Stimulated activated CD4-positive, alpha-beta T cell treated with anti-CD3 and anti-CD28 coated beads, Interleukin-12 subunit alpha, Interleukin-12 subunit beta, amount 100 ng/mL, for 4 hours (primary cell): ENCODE measurements around the gene SYNDIG1.

Source experiments
- DNase-seq: peaks from one replicate; pipeline ENCODE4 v3.0.0-alpha.2; 2020

SYNDIG1 gene

DNA sequence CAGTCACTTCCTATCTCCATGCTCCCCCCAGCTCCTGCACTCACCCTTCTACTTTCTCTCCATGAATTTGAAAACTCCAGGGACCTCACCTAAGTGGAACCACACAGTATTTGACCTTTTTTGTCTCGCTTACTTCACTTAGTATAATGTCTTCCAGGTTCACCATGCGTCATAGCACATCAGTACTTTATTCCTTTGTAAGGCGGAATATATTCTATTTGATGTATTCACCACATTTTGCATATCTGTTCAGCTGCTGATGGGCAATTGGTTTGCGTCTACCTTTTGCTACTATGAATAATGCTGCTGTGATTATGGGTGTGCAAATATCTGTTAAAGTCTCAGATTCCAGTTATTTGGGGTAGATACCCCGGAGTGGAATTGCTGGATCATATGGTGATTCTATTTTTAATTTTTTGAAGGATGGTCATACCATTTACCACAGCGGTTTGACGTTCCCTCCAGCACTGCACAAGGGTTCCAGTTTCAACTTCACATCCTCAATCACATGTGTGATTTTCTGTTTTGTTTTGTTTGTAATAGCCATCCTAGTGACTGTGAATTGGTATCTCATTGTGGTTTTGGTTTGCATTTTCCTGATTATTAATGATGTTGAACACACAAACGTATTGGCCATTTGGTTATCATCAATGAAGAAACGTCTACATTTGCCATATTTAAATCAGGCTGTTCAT is 20.3 kb upstream of the SYNDIG1 start:
- DNase-seq: no peak

DNA sequence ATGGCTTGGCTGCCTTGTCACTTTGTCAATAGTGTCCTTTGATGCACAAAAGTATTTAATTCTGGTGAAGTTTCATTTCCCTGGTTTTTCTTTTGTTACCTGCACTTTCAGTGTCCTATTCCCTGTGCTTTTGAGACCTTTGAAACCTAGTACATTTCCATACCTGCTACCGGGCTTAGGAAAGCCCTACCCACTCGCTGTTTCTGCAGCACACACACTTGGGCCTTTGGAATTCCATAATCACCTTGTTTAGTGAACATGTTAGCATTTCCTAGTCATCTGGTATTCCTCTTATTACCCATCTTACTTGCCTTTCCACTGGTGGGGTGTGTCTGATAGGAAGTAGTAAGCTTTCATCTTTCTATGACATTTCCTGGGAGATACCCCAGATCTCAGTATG is 19.3 kb upstream of the SYNDIG1 start:
- no peak for DNase-seq

DNA sequence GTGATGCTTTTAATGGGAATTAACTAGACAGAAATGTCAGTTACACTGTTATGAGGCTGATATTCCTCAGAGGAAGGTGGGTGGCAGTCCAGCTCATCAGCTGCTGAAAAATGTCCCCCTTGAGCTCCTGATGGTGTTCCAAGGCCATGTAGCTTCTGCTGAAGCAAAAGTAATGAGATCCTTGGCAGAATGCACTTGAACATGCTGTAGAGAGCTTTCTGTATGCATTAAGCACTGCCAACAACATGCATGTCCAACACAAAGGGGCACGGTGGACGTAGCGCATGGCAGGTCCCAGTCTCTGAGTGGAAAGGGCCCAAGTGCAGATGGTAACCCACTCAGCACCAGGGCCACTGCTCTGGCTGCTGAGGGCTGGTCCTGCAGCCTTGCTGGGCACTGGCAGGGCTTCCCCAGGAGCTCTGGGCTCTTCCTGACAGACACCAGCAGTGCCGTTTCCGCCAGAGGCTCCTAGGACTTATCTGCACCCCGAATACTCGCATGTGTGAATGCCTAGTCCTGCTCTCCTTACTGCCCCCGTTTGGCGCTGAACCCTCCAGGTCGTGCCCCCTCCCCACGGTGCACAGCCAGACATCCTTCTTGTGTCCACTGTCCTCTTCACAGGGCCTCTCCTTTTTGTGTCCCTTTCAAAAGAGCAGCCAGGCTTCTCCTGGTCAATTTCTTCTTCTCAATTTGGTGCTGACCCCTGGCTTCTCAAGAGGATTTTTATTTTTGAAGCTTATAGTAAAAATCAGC is 18.6 kb upstream of the SYNDIG1 start:
- no peak for DNase-seq

- DNase-seq: no peak
These were observed 18.0 kb upstream of the SYNDIG1 start for GRCh38 chr20:24451428-24451827.

DNA sequence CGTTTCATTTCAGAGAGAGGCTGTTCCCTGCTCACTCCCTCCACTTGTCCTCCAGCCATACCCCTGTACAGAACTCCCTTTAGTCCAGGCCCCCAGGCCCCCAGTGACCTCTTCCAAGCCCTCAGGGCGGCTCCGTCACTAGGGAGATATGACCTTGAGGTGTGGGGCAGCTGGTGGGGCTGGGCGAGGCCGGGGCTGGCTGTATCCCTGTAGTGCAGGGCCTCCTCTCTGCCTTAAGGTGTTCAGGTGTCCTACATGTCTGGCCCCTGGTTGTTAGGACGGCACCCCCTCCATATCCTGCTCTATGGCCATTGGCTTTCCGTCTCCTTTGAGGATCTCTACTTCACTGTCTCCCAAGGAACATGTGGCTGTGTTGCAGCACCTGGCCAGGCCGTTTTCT is 17.4 kb upstream of the SYNDIG1 start:
- DNase-seq: no peak

GRCh38 chr20:24452498-24453127 is 16.8 kb upstream of the SYNDIG1 start:
- DNase-seq: no peak

GRCh38 chr20:24453869-24454268 is 15.6 kb upstream of the SYNDIG1 start:
- no peak for DNase-seq

GRCh38 chr20:24455081-24455480 is 14.3 kb upstream of the SYNDIG1 start:
- no peak for DNase-seq

DNA sequence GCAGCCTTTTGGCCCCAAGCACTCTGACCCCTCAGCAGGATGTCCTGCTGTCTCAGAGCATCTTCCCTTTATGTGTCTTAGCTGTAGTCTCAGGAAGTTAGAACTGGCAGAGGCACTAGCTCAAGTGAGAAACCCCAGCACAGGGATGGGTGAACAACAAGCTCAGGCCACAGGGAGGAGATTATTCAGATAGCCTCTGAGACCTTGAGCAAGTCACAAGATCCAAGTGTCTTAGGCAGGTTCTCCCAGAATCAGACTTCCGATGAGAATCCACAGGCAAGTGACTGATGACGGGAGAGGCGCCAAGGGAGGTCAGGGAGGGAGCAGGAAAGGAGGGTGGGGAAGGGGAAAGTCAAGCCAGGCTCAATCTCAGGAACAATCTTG is 13.0 kb upstream of the SYNDIG1 start:
- DNase-seq: no peak

DNA sequence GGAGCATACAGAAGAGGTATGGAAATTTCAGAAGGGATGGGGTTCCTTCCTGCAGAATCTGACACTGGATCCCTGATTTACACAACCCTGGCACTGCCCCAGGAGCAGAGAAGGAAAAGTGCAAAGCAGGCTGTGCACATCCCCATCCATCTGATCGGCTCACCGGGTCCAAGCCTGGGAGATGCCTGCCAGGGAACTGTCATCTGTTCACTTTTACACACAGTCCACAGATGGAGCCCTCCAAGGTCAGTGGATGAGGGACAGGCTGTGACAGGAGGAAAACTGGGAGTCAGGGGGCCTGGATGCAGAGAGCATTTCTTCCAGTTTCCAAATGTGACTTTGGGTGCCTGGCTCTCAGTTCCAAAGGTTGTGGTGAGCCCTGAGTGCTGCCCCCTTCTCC is 11.0 kb upstream of the SYNDIG1 start:
- DNase-seq: no peak

GRCh38 chr20:24459733-24460132 is 9.7 kb upstream of the SYNDIG1 start:
- no peak for DNase-seq

GRCh38 chr20:24460712-24461111 is 8.7 kb upstream of the SYNDIG1 start:
- DNase-seq: no peak

DNA sequence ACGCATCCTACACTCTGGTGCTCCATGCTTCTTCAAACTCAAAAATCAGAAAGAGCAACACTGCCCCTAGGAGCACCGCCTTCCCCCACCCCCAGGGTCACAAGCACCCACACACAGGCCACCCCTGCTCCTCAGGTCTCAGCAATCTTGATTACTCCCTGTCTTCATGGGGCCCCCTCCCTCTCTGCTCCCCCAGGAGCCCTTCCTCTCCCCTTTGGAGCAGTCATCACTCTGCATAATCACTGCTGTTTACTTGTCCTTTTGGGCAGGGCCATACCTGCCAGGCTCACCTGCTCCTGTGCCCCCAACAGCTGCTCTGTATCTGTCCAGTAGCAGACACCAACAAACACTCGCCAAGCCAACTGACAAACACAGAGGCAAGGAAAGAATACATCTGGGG is 7.6 kb upstream of the SYNDIG1 start:
- DNase-seq: no peak

DNA sequence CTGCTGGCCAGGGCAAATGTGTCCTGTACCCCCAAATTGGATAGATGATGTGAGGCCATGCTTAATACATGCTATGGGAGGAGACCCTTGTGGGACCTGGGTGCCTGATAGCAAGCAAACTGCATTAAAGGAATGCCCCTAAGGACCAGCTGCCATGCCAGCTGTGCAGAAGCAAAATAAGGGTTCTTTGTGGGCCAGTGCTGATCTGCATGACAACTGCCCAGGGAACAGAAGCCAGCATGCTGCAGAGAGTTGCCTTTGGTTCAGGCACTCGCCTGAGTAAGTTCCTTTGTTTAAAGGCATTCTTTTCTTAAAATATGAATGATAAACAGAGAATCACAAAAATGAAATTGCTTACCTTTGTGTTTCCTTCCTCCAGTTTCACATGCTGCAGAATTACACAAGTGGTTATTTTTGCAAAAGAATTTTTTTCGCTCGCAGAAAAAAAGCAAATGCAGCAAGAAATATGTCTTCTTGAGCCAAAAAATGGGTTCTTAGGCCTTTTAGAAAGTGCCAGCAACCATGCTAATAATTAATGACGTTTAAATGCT is 6.9 kb upstream of the SYNDIG1 start:
- DNase-seq: no peak

- no peak for DNase-seq
These were observed 4.3 kb upstream of the SYNDIG1 start for GRCh38 chr20:24465159-24465558.

- no peak for DNase-seq
These were observed 3.7 kb upstream of the SYNDIG1 start for GRCh38 chr20:24465730-24466129.

DNA sequence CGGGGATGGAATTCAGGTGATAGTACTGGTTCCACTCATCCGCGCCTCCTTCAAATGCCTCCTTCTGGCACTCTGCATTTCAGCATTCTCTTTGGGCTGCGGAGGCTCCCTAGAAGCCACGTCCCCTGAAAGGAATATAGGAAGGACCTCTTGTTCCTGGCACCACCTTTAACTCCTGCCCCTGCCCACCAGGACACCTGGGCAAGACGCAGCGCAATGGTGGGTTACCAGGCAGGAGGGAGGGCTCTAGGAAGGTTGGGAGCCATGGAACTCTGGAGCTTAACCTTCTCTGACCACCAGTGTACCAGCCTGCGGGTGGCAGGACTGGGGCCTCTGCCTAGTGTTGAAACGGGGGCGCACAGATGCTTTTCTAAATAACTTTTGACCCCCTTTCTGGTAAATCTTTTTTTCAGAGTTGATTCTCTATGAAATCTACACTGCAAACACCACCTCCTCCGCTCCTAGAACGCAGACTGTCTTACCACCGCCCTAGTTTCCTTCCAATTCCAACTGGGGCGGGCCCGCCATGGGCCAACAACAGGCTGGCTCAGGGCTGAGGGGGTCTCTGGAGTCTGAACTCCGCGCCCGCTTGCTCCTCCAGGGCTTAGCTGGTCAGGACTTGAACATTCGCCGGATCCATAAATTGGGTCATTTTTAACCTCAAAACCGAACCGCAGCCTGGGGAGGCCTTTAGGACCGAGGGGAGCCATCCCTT is 871 bp upstream of the SYNDIG1 start:
- no peak for DNase-seq

DNA sequence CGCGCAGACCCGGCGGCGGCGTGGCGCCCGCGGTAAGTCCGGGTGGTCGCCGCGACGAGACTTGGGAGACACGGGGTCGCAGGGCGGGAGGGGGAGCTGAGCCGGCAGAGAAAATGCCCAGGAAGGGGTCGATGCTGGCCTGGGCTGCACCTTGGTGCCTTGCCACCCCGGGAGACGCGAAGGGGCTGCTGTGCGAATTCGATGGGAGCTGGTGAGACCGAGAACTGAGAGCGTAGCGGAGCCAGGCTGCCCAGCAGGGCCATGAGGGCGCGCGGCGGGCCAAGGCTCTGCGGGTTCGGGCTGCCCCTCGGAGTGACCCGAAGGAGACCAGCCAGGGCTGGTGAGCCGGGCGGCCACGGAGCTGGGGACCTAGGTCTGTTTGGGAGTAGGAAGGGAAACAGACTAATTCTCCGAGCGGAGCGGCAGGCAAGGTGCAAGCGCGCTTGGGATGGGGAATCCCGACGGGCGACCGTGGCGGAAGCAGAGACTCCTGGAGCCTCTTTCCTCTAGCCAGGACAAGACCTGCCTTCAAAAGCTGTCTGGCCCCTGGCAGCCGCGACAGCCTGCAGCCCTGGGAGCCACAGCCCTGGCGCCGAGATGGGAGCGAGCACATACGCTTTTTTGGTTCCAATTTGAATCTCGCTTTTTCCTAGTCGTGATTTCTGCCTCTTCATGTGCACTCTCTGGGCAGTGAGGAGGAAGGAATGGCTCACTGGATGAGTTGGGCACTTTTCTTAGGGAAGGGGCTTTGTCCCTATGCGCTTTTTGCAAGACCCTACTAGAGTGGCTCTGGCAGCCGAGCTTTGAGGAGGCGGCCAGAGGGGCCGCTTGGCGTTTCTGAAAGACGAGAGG is 691 bp downstream of the SYNDIG1 start:
- DNase-seq: no peak

- no peak for DNase-seq
These were observed 1.5 kb downstream of the SYNDIG1 start for GRCh38 chr20:24470746-24471582.

GRCh38 chr20:24472426-24472825 is 3.0 kb downstream of the SYNDIG1 start:
- DNase-seq: no peak
